Stimulated activated CD4-positive, alpha-beta T cell treated with anti-CD3 and anti-CD28 coated beads, Interleukin-4, amount 100 ng/mL, for 1 hour (primary cell): ENCODE data around the gene SFSWAP.
"Not testable (repeated sequence)": the region's sequence is repeated elsewhere in the genome, so short reads cannot be mapped to it uniquely, and the experiment has no call there.

ENCODE experiments used
- DNase-seq: peaks from one replicate; pipeline ENCODE4 v3.0.0-alpha.2; 2020

SFSWAP gene

GRCh38 chr12:131765961-131766360 is 55.1 kb downstream of the SFSWAP start:
- DNase-seq = no peak

- no peak for DNase-seq
Observed at GRCh38 chr12:131766382-131767107, 55.7 kb downstream of the SFSWAP start.

- DNase-seq = no peak
Observed at GRCh38 chr12:131770120-131770519, 59.2 kb downstream of the SFSWAP start.

GRCh38 chr12:131771965-131772364 is 61.1 kb downstream of the SFSWAP start:
- no peak for DNase-seq

GRCh38 chr12:131773582-131774221 is 62.8 kb downstream of the SFSWAP start:
- no peak for DNase-seq

- DNase-seq = no peak
Observed at GRCh38 chr12:131774576-131775391, 63.9 kb downstream of the SFSWAP start.

GRCh38 chr12:131775392-131776236 is 64.7 kb downstream of the SFSWAP start:
- no peak for DNase-seq

- no peak for DNase-seq
Observed at GRCh38 chr12:131776237-131776889, 65.5 kb downstream of the SFSWAP start.

GRCh38 chr12:131777269-131777668 is 66.4 kb downstream of the SFSWAP start:
- DNase-seq = not testable (repeated sequence)

GRCh38 chr12:131779027-131779426 is 68.1 kb downstream of the SFSWAP start:
- DNase-seq = no peak

GRCh38 chr12:131782061-131782460 is 71.2 kb downstream of the SFSWAP start:
- no peak for DNase-seq

GRCh38 chr12:131783915-131784541 is 73.1 kb downstream of the SFSWAP start:
- DNase-seq = no peak

- DNase-seq = no peak
Observed at GRCh38 chr12:131784909-131785762, 74.2 kb downstream of the SFSWAP start.

GRCh38 chr12:131785763-131786330 is 75.0 kb downstream of the SFSWAP start:
- DNase-seq = no peak

GRCh38 chr12:131786331-131786730 is 75.4 kb downstream of the SFSWAP start:
- no peak for DNase-seq

GRCh38 chr12:131787143-131787660 is 76.3 kb downstream of the SFSWAP start:
- DNase-seq = no peak

- DNase-seq = no peak
Observed at GRCh38 chr12:131788070-131788469, 77.2 kb downstream of the SFSWAP start.

GRCh38 chr12:131789638-131790037 is 78.7 kb downstream of the SFSWAP start:
- no peak for DNase-seq

GRCh38 chr12:131793243-131794022 is 82.5 kb downstream of the SFSWAP start:
- no peak for DNase-seq
